Measurements from ENCODE around the gene TLX2.
"Not testable (repeated sequence)": the region's sequence is repeated elsewhere in the genome, so short reads cannot be mapped to it uniquely, and the experiment has no call there.

Gene TLX2

DNA sequence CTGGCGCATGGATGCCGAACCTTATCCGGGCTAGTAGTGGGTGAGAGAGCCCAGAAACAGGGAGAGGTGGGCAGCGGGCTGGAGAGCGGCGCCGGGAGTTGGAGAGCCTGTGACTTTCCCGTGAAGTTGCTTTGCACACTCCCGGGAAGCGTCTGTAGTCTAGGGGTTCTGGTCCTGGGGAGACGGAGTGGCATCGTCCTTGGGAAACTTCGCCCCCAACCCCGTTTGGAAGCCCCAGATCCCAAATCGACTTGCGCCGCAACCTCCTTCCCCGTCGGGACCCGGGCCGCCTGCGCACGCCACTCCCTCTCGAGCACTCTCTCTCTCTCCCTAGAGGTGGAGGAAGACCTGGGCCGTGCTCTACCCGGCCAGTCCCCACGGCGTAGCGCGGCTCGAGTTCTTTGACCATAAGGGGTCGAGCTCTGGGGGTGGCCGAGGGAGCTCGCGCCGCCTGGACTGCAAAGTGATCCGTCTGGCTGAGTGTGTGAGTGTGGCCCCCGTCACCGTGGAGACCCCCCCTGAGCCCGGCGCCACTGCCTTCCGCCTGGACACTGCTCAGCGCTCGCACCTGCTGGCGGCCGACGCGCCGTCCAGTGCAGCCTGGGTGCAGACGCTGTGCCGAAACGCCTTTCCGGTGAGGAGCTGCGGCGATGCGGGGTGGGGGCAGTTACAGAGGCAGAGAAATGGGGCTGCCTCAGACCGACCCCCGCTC, 40.7 kb downstream of the TLX2 start:
- no peak for DNase-seq (ENCODE audit: low read depth)

DNA sequence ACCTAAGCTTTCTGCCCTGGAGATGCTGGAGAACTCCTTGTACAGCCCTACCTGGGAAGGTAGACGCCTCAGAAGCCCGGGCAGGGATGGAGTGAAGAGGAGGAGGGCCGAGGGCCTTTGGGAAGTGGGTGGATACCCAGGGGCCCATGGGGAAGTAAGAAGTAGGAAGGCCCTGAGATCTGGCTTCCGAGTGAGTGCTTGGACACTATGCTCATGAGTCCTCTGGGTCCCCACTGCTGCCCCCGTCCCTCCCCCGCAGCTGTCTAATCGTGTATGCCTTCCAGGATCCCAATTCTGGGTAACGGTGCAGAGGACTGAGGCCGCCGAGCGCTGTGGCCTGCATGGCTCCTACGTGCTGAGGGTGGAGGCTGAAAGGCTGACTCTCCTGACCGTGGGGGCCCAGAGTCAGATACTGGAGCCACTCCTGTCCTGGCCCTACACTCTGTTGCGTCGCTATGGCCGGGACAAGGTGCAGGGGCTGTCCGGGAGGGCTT, 41.4 kb downstream of the TLX2 start:
- DNase-seq (ENCODE audit: low read depth), result no peak

DNA sequence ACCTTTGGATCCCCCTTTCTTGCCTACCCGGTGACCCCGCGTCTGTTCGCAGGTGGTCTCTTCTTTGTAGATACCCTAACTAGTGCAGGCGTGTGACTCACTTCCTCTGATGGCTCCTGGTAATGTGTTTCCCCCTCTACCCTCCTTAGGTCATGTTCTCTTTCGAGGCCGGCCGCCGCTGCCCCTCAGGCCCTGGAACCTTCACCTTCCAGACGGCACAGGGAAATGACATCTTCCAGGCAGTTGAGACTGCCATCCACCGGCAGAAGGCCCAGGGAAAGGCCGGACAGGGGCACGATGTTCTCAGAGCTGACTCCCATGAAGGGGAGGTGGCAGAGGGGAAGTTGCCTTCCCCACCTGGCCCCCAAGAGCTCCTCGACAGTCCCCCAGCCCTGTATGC, 41.9 kb downstream of the TLX2 start:
- DNase-seq (ENCODE audit: low read depth), result no peak

DNA sequence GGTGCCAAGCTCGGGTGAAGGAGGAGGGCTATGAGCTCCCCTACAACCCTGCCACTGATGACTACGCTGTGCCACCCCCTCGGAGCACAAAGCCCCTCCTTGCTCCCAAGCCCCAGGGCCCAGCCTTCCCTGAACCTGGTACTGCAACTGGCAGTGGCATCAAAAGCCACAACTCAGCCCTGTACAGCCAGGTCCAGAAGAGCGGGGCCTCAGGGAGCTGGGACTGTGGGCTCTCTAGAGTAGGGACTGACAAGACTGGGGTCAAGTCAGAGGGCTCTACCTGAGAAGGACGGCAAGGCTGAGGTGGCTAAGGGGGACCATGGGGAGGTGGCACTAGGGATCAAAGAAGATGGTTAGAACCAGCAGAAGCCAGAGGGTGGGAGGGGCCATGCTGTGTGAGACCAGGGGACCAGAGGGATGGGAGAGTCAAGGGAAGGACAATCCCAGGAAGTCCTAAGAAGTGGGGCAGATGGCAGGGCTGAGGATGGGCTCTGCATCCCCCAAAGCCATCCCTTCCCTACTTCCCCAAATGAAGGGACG, 42.7 kb downstream of the TLX2 start:
- no peak for DNase-seq (ENCODE audit: low read depth)

DNA sequence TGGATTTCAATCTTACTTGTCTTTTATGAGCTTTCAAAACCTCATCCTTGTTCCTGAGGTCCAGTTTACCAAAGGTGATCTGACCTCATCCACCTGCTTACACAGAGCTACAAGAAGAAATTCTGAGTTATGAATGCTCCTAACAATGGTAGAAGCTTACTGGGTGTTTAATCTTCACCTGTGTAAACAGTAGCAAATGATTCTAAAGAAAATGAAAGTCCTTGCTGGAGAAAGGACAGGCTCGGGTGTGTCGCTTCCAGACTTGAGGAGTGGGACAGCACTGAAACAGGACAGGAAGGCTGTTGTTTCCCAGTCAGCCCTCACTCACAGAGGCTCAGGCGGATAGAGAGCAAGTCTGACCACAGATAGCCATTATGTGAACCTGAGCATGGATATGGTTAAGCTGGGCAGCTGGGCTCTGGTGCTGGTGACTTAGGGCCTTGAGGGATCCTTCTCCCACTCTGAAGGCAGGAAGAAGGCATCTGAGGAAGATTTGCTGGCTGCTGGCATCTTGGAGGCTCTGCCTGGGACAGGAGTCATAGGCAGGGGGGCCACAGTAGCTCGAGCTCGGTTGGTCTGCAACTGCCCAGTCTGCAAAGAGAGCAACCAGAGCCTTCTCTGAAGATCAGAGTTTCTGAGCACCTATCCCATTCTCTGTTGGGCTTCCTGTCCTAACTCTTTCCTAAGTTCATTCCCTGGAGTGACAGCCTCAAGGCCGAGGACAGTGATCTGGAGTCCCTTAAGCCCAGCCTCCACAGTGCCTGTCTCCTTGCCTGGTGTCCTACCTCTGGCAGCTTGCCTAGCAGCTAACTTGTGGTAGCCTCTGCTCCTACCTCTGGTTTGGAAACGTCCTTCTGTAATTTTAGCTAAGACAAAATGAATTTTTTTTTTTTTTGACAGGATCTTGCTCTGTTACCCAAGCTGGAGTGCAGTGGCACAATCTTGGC, 44.3 kb downstream of the TLX2 start:
- no peak for DNase-seq (ENCODE audit: low read depth)

DNA sequence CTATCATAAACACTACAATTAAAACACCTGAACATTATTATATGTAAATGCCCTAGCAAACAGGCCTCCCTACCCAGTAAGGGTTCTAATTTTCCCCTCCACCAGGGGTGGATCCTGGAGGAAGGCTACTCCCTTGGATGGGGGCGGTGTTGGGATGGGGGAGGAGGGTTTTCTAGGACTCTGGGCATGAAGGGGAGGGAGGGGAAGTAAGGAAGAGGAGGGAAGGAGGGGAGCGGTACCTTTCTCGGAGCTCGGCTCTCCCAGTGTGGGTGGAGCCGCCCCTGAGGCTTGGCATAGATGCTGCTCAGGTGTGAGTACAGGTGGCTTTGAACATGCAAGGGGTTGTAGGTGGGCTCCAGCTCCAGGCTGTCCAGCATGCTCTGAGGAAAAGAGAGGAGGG, 45.7 kb downstream of the TLX2 start:
- DNase-seq (ENCODE audit: low read depth), result no peak

DNA sequence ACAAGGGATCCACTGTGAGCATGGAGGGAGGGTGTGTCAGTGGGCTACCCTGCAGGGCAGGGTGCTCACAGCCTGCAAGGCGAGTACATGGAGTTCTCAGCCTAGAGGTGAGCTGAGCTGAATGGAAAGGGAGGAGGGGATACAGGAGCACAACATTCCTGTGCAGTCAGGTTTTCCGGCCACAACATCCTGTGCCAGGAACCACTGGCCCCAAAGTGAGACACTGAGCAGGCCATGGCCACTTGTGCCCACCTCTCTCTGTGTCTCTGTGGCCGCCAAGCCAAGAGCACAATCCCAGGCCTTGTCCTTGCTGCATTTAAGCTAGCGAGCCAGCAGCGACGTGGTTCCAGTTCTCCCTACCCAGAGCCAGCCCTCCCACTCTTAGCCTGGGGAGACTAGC, 46.3 kb downstream of the TLX2 start:
- no peak for DNase-seq (ENCODE audit: low read depth)

DNA sequence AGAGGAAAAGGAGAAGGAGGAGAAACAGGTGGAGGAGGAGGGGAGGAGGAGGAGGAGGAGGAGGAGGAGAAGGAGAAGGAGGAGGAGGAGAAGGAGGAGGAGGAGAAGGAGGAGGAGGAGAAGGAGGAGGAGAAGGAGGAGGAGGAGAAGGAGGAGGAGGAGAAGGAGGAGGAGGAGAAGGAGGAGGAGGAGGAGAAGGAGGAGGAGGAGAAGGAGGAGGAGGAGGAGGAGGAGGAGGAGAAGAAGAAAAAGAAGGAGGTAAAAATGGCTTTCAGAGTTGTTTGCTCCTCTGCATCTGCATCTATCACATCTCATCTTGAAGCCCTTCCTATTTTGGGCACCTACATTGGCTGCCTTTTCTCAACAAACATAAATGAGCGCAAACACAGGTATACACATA, 46.8 kb downstream of the TLX2 start:
- not testable (repeated sequence) for DNase-seq (ENCODE audit: low read depth)

DNA sequence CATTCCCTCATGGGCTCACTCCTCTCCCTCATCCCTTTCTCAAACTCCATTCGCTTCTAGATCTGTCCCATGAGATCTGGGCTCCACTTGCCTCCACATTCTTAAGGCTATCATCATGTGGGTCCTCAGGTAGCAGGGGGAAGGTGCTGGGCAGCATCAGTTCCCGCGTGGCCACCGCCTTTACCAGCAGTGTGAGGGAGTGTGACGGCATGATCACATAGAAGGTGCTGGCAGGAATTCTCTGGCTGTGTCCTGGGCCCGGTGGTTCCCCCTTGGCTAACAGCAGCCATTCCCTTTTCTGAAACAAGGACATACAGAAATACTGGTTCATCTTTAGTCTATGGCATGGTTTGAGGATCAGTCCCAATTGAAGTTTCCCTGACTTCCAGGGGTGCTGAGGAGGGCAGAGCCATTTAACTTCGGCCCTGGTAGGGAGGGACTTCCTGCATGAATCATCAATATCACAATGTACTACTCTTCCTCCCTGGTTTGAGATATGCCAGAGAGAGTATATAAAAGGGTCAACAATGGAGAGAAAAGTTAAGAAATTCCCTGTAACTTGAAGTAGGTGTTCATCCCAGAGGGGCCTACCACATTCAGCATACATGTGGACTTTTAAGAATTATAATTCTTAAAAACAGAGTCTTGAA, 48.0 kb downstream of the TLX2 start:
- DNase-seq (ENCODE audit: low read depth), result no peak

DNA sequence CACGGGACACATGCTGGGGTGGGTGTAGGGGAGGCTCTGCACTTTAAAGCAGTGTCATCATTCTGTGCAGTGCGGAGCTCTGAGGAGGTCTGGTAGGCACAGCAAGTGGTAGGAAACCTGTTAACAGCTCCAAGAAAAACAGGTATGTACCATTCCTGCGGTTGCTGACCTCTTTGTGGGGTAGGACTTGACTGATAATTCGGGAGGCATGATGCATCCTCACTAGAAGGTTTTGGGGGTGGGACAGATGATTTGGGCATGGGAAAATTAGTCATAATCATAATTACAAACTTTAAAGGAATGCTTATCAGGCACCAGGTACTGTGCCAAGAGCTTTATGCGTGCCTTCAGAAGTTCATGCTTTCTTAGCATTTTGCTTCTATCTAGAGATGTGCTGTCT, 50.0 kb downstream of the TLX2 start:
- no peak for DNase-seq (ENCODE audit: low read depth)

DNA sequence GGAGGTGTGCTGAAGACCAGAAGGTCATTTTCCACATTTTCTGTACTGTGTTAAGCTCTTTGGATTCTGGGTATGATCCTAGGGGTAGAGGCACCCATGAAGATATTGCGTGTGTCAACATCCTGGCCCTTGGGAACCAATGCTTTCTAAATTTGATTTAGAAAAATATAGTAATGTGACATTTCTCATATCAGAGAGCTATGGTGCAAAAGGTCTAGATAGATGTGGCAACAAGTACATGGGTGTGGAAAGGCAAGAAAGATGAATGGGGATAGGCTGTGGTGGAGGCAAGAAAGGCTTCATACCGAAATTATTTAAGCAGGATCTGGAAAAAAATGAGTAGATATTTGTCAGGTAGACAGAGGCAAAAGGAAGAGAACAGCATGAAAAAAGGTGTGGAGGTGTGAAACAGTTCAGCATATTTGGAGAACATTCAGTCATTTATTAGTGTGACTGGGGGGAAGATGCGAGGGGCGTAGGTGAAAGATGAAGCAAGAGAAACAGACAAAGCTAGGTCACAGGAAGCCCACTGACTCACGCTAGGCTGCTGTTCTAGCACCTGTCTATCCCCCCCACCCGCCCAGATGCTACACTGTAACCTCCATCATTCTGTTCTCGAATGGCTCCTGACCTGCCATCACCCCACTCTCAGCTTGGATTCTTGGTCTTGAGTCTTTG, 52.0 kb downstream of the TLX2 start:
- DNase-seq (ENCODE audit: low read depth), result no peak

DNA sequence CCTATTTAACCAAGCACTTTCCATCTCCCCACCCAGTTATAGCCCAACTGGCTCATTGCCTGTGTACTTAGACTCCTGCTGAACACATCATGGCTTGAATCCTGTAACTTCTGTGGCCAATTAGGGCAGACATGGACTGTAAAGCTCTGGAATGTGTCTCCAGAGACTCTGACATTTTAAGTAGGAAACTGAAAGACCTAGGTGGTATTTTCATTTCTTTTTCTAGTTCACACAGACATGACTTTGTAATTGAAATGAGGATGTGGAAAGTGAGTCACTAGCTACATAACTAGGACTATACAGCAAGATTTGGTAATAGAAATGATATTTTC, 52.5 kb downstream of the TLX2 start:
- no peak for DNase-seq (ENCODE audit: low read depth)
